ENCODE measurements around the gene LDLR.

DNA sequence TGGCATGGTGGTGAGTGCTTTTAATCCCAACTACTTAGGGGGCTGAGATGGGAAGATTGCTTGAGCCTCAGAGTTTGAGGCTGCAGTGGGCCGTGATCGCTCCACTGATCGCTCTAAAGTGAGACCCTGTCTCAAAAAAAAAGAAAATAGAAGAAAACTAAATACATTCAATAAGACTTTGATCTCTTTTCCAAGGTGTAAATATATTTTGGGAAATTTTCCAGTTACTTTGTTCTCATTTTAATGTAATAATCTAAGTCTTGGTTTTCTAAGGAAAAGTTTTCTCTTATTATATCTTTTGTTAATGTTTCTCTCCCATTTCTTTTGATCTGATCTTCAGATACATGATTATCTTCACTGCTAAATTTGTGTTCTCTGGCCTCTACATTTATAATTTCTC, 9.6 kb downstream of the LDLR start:
- TF ChIP-seq EZH2phosphoT487 (IDR thresholded peaks at IDR 0.05; ENCODE audit: insufficient read depth, low read depth) (no peak), EZH2 (IDR thresholded peaks at IDR 0.05; ENCODE audit: insufficient read depth, poor library complexity, severe bottlenecking) (no peak)

Data from GM23248 (cell line).